Osteoblast (primary cell): ENCODE results near the gene WSCD2. TPM values are rescaled to one million over a fixed set of nuclear protein-coding genes. Genes with fewer than 3 reads are reported as not detected.

Source experiments
- DNase-seq: peaks from one replicate; pipeline ENCODE4 v3.0.0; 2011; ENCODE audit warnings: low spot score, mixed read lengths; ENCODE audit not compliant: insufficient read length; ENCODE audit errors: missing footprints
- H2AFZ ChIP-seq: 2 replicates; pipeline ENCODE4 v1.6.0; 2011; ENCODE audit warnings: mild to moderate bottlenecking, low read length
- H3K27ac ChIP-seq: 2 replicates; pipeline ENCODE4 v1.5.1; 2011; ENCODE audit warnings: mild to moderate bottlenecking, low read depth, low read length, moderate library complexity
- H3K27me3 ChIP-seq: 2 replicates; pipeline ENCODE4 v1.6.0; 2012; ENCODE audit warnings: mild to moderate bottlenecking, control low read depth, inconsistent platforms, low read length, moderate library complexity; ENCODE audit not compliant: insufficient read depth
- H3K36me3 ChIP-seq: 2 replicates; pipeline ENCODE4 v1.5.1; 2011; ENCODE audit warnings: mild to moderate bottlenecking, low read length, control low read depth, moderate library complexity; ENCODE audit not compliant: insufficient read depth
- H3K4me1 ChIP-seq: 2 replicates; pipeline ENCODE4 v1.5.1; 2011; ENCODE audit warnings: mild to moderate bottlenecking, low read length, control low read depth, moderate library complexity; ENCODE audit not compliant: insufficient read depth
- H3K4me2 ChIP-seq: 2 replicates; pipeline ENCODE4 v1.6.0; 2011; ENCODE audit warnings: mild to moderate bottlenecking, low read length; ENCODE audit not compliant: insufficient read depth
- H3K4me3 ChIP-seq: fragments of 200-600 bp; sonication (generic); 3 replicates; pipeline ENCODE4 v1.5.1; 2012; ENCODE audit warnings: mild to moderate bottlenecking, low read length, inconsistent platforms; ENCODE audit not compliant: insufficient read depth
- H3K79me2 ChIP-seq: 2 replicates; pipeline ENCODE4 v1.6.0; 2012; ENCODE audit warnings: mild to moderate bottlenecking, low read length, control low read depth, inconsistent platforms; ENCODE audit not compliant: insufficient read depth
- H3K9me3 ChIP-seq: 2 replicates; pipeline ENCODE4 v1.5.1; 2011; ENCODE audit warnings: low read depth, low read length, control low read depth
- H4K20me1 ChIP-seq: 2 replicates; pipeline ENCODE4 v1.6.0; 2012; ENCODE audit warnings: mild to moderate bottlenecking, low read length, control low read depth; ENCODE audit not compliant: insufficient read depth
- total RNA-seq: library from RNA; depleted of rRNA; stranded (reverse); fragments of >200 nt; gene quantifications from 2 replicates; pipeline ENCODE4 v1.2.3, GENCODE V29; 2012
- TF ChIP-seq, protein P1 (sequence below): IDR thresholded peaks from 2 replicates; pipeline ENCODE4 v1.5.1; 2011; ENCODE audit warnings: mild to moderate bottlenecking, low read depth, low read length, moderate library complexity; ENCODE audit errors: extremely low read depth

Gene WSCD2
- total RNA-seq, 1 donor: 0.36 TPM

DNA sequence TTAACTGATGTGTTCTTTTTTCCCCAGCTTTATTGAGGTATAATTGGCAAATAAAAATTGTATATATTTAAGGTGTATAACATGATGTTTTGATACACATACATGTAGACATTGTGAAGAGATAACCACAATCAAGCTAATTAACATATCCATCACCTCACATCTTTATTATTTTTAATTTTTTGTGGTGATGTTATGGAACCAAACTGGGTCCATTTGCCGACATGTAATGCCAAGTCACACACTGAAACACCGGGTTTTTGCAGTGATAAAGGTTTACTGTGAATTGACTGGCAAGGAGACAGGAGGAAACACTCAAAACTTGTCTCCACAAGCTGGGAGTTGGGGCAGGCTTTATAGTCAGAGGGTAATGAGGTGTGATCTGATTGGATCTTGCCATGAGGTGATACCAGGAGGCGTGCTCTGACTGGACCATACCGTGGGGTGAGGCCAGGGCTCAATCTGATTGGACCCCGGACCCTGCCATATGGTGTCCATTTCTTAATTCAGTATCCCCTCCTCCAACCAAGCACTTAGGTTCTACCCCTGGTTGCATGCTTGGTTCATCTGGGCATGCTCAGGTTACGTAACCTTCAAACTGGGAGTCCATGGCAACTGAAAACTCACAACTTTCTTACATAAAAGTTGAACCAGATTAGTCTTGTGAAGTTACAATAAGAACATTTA is 11.8 kb upstream of the WSCD2 start:
- Histone ChIP-seq H3K4me2 (no peak overlapping the region), H4K20me1 (no peaks in the 10 kb centered on the region), H3K4me1 (no peaks in the 10 kb centered on the region), H3K9me3 (no peaks in the 10 kb centered on the region), H3K27ac (no peak overlapping the region), H3K4me3 (no peak overlapping the region), H2AFZ (no peak overlapping the region), H3K27me3 (no peaks in the 10 kb centered on the region), H3K36me3 (no peaks in the 10 kb centered on the region), H3K79me2 (no peaks in the 10 kb centered on the region)
- no peak for DNase-seq
- TF ChIP-seq, protein P1, sequence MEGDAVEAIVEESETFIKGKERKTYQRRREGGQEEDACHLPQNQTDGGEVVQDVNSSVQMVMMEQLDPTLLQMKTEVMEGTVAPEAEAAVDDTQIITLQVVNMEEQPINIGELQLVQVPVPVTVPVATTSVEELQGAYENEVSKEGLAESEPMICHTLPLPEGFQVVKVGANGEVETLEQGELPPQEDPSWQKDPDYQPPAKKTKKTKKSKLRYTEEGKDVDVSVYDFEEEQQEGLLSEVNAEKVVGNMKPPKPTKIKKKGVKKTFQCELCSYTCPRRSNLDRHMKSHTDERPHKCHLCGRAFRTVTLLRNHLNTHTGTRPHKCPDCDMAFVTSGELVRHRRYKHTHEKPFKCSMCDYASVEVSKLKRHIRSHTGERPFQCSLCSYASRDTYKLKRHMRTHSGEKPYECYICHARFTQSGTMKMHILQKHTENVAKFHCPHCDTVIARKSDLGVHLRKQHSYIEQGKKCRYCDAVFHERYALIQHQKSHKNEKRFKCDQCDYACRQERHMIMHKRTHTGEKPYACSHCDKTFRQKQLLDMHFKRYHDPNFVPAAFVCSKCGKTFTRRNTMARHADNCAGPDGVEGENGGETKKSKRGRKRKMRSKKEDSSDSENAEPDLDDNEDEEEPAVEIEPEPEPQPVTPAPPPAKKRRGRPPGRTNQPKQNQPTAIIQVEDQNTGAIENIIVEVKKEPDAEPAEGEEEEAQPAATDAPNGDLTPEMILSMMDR: no peak

DNA sequence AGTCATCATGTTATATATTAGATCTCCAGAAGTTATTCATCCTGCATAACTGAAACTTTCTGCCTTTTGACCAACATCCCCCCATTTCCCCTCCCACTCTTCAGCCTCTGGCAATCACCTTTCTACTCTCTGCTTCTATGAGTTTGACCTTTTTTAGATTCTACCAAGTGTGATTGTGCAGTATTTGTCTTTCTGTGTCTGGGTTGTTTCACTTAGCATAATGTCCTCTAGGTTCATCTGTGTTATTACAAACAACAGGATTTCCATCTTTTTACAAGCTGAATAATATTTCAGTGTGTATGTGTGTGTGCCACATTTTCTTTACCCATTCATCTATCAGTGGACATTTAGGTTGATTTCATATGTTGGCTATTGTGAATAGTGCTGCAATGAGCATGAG is 11.2 kb upstream of the WSCD2 start:
- no peaks in the 10 kb centered on the region for H3K9me3 ChIP-seq
- H3K4me3 ChIP-seq: no peak overlapping the region
- no peak overlapping the region for H3K4me2 ChIP-seq
- H3K4me1 ChIP-seq: no peaks in the 10 kb centered on the region
- H2AFZ ChIP-seq: no peak overlapping the region
- TF ChIP-seq, protein P1: no peak
- H3K27ac ChIP-seq: no peak overlapping the region
- H3K36me3 ChIP-seq: no peaks in the 10 kb centered on the region
- no peaks in the 10 kb centered on the region for H4K20me1 ChIP-seq
- DNase-seq: no peak
- H3K27me3 ChIP-seq: no peaks in the 10 kb centered on the region
- H3K79me2 ChIP-seq: no peaks in the 10 kb centered on the region

DNA sequence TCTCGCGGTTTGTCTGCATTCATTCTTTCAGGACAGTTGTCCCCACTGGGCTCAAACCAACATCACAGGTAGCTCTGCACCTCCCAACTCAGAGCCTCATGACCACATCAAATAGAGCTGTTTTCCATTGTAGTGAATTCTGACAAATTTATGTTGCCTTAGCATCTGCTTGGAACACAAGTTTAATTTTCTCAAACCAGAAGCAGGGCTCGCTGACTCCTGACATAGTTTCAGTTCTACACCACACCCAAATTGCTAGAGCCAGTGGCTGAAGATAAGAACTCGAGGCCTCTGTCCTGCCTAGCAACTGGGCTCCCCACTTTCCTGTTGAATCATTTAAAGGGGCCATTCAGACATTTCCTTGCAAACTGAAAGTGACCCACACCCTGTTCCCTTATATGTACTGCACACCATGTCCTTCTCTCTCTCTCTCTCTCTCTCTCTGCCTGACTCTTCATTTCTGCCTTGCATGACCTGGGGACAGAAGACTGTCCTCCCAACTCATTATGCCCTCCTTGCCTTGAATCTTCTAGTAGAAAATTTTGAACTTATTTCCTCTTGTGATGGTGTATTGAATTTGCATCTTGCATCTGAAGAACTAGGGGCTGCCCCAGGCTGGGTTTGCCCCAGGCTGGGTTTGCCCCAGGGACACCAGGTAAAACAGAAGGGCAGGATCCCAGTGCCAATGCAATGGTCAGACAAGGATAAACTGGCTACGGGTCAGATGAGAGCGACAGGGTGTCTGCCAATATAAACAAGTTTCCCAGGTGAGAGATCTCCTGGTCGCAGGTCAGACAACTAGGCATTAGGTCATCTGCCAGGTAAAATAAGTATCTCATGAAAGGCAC is 9.7 kb upstream of the WSCD2 start:
- TF ChIP-seq, protein P1: no peak

More for the DNA sequence above, 9.7 kb upstream of the WSCD2 start:
- H4K20me1 ChIP-seq: no peaks in the 10 kb centered on the region
- H3K79me2 ChIP-seq: no peaks in the 10 kb centered on the region
- no peak overlapping the region for H3K27ac ChIP-seq
- H2AFZ ChIP-seq: no peak overlapping the region
- no peaks in the 10 kb centered on the region for H3K27me3 ChIP-seq
- H3K4me1 ChIP-seq: no peaks in the 10 kb centered on the region
- H3K4me2 ChIP-seq: no peak overlapping the region
- no peaks in the 10 kb centered on the region for H3K9me3 ChIP-seq
- DNase-seq: peak; percentile 83
- H3K4me3 ChIP-seq: no peak overlapping the region
- no peaks in the 10 kb centered on the region for H3K36me3 ChIP-seq
